ENCODE data around the gene TNFSF4. TPM values are rescaled to one million over a fixed set of nuclear protein-coding genes. Genes with fewer than 3 reads are reported as not detected.

Gene TNFSF4
- total RNA-seq, 3 donors from 2014 or later (not counting 1 experiment from before 2014, with no cell fraction given): 1.7 to 3.7 (median 2.9) TPM

- Histone ChIP-seq H3K9me3 (ENCODE audit: control insufficient read depth, insufficient read depth, low read length) (no peaks in the 10 kb centered on the region), H3K36me3 (ENCODE audit: control insufficient read depth, insufficient read depth, low read length) (no peaks in the 10 kb centered on the region), H3K4me1 (ENCODE audit: control insufficient read depth, insufficient read depth, low read length) (peaks cover 22% of the 10 kb centered on the region), H3K27ac (ENCODE audit: low read length) (no peak overlapping the region), H3K27me3 (ENCODE audit: control insufficient read depth, insufficient read depth, low read length) (no peaks in the 10 kb centered on the region), H3K4me3 (ENCODE audit: low read length) (no peak overlapping the region)
- ATAC-seq (no peak), DNase-seq (no peak)
- WGBS (ENCODE audit: insufficient coverage): 53% methylated on average over 1 of the region's 1 CpG
- Mint-ChIP-seq H3K36me3 (no peaks in the 10 kb centered on the region), H3K9me3 (no peaks in the 10 kb centered on the region), H3K27ac (no peak overlapping the region), H3K27me3 (ENCODE audit: low read depth in 2 of 2) (no peaks in the 10 kb centered on the region), H3K4me1 (peaks cover 34 to 41% of the 10 kb centered on the region in 2 donors), H3K4me3 (no peak overlapping the region)
- no peak for TF ChIP-seq CTCF (IDR thresholded peaks at IDR 0.05)
- intact Hi-C loops (cut with micrococcal nuclease): no loop called here
These were observed 1.0 kb upstream of the TNFSF4 start for GRCh38 chr1:173208146-173208545.

GRCh38 chr1:173205146-173206051 lies 1.7 kb downstream of the TNFSF4 start:
- Mint-ChIP-seq H3K27me3 (ENCODE audit: low read depth in 2 of 2) (no peaks in the 10 kb centered on the region), H3K9me3 (no peaks in the 10 kb centered on the region), H3K4me1 (peaks cover 34 to 49% of the 10 kb centered on the region in 2 donors), H3K27ac (peak overlapping the region; percentile 85 to 87), H3K36me3 (no peaks in the 10 kb centered on the region), H3K4me3 (peak overlapping the region; percentile 84)
- Histone ChIP-seq H3K27ac (ENCODE audit: low read length) (peak overlapping the region; percentile 51), H3K9me3 (ENCODE audit: control insufficient read depth, insufficient read depth, low read length) (no peaks in the 10 kb centered on the region), H3K36me3 (ENCODE audit: control insufficient read depth, insufficient read depth, low read length) (no peaks in the 10 kb centered on the region), H3K4me3 (ENCODE audit: low read length) (peak overlapping the region; percentile 9), H3K4me1 (ENCODE audit: control insufficient read depth, insufficient read depth, low read length) (peaks cover 22% of the 10 kb centered on the region), H3K27me3 (ENCODE audit: control insufficient read depth, insufficient read depth, low read length) (no peaks in the 10 kb centered on the region)
- WGBS (ENCODE audit: insufficient coverage): 5% methylated on average over 5 of the region's 7 CpGs
- intact Hi-C loops (cut with micrococcal nuclease): no loop called here
- ATAC-seq (peak; percentile 61 to 82 (median 69)), DNase-seq (peak in 1 of 2 donors; percentile 60)
- no peak for TF ChIP-seq CTCF (IDR thresholded peaks at IDR 0.05)

- ATAC-seq: no peak
- H3K36me3 ChIP-seq (ENCODE audit: control insufficient read depth, insufficient read depth, low read length): no peaks in the 10 kb centered on the region
- H3K9me3 ChIP-seq (ENCODE audit: control insufficient read depth, insufficient read depth, low read length): no peaks in the 10 kb centered on the region
- H3K4me1 ChIP-seq (ENCODE audit: control insufficient read depth, insufficient read depth, low read length): peaks cover 22% of the 10 kb centered on the region
- WGBS (ENCODE audit: insufficient coverage): no CpG with 5 or more reads among the region's 1 CpG
- Mint-ChIP-seq H3K36me3 (no peaks in the 10 kb centered on the region), H3K4me1 (peaks cover 34 to 42% of the 10 kb centered on the region in 2 donors), H3K27ac (peak overlapping the region; percentile 85 to 87), H3K9me3 (no peaks in the 10 kb centered on the region), H3K27me3 (ENCODE audit: low read depth in 2 of 2) (no peaks in the 10 kb centered on the region), H3K4me3 (peak overlapping the region; percentile 13)
- TF ChIP-seq CTCF (IDR thresholded peaks at IDR 0.05): no peak
- no peak overlapping the region for H3K4me3 ChIP-seq (ENCODE audit: low read length)
- intact Hi-C loops (cut with micrococcal nuclease): no loop called here
- no peak for DNase-seq
- no peaks in the 10 kb centered on the region for H3K27me3 ChIP-seq (ENCODE audit: control insufficient read depth, insufficient read depth, low read length)
- H3K27ac ChIP-seq (ENCODE audit: low read length): peak overlapping the region; percentile 41
These were observed 2.4 kb downstream of the TNFSF4 start for GRCh38 chr1:173204693-173205092.
